ENCODE data around the gene DPPA5.
"Not testable (repeated sequence)": the region's sequence is repeated elsewhere in the genome, so short reads cannot be mapped to it uniquely, and the experiment has no call there.

DPPA5 gene, protein sequence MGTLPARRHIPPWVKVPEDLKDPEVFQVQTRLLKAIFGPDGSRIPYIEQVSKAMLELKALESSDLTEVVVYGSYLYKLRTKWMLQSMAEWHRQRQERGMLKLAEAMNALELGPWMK

DNA sequence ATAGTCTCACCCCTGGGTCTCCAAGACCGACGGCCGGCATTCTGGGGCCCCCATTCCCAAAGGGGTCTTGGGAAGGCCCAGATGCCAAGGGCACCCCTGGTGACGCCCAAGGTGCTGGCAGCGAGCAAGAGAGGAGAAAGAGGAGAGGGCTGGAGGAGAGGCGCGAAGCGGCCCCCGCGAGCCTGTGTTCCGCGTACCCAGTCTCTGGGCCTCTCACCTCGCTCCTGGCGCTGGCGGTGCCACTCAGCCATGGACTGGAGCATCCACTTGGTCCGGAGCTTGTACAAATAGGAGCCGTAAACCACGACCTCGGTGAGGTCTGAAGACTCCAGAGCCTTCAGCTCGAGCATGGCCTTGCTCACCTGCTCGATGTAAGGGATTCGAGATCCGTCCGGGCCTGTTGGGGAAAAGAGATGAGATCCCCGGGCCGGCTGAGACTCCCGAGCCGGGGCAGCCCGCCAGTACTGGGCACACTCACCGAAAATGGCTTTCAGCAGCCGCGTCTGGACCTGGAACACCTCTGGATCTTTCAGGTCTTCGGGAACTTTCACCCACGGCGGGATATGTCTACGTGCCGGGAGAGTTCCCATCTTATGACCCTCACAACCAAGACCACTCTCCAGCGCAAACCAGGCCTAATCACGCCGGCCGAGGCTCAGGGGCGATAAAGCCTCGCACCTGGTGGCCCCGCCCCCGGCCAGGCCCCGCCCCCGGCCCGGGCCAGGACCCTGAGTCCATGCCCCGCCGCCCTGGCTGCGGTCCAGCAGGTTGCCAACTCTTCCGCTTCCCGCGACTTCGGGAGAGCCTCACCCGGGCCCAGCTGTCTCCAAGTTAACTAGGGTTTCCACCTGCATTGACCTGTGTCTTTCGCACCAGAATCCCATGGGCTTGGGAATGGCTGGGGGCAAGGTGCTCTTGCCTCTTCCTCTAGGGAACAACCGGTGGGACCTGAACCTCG is at the start of gene DPPA5:
DPPA5 (minus strand) TSS at position 641 of the 958 bp plus-strand sequence; CDS start at position 590, 51 bp downstream.
- no peak for DNase-seq (ENCODE audit: low read depth)

DNA sequence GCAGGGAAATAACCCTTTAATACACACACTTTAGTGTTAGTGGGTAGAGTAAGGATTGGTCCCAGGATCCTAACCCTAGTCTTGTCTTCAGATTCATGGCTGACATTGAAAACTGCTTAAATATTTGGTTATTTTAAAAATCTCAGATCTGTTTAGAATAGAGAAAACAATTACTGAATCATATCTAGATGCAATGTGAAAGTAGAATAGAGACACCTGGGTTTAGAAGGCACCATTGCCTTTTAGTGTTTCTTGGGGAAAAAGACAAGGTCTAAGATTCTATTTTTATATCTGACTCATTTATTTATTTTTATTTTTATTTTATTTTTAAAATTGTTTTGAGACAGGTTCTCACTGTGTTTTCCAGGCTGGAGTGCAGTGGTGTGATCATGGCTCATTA is 46.6 kb upstream of the DPPA5 start:
- DNase-seq (ENCODE audit: low read depth) = no peak

DNA sequence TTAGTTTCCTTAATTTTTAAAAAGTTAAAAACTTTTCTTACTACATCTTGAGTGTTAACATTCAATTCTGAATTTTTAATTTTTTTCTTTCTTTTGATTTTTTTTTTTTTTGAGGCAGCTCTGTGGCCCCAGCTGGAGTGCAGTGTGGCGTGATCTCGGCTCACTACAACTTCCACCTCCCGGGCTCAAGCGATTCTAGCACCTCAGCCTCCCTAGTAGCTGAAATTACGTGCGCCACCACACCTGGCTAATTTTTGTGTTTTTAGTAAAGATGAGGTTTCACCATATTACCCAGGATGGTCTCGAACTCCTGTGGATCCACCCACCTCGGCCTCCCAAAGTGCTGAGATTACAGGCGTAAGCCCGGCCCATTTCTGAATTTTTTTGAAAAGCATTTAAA is 41.8 kb upstream of the DPPA5 start:
- DNase-seq (ENCODE audit: low read depth) = no peak

DNA sequence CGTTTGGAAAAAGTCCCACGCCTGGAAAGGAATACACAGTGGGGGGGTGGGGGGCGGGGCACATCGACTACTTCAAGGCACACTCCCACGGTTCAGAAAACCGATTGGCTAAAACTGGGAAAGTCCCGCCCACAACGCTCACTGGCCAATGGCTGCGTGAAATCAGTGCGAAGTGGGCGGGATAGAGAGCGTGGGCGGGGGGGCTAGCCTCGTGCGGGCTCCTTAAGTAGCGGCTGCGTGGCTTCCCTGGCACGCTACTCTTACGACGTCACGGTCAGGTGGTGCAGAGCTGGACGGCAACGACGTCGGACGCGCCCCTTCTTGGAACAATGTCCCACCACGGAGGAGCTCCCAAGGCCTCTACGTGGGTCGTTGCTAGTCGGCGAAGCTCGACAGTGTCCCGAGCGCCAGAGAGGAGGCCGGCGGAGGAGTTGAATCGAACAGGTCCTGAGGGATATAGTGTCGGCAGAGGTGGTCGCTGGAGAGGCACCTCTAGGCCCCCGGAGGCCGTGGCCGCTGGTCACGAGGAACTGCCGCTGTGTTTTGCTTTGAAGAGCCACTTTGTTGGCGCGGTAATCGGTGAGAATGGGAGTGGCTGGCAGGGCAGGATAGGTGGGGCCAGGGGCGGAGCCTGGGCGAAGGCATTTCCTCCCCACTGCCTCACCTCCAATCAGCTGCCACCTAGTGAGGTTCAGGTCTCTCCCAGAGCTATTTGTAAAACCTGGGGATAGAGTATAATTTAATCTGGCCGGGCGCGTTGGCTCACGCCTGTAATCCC is 40.7 kb upstream of the DPPA5 start, which contains the start of gene DDX43:
DDX43 (plus strand) TSS at position 252 of the 778 bp plus-strand sequence; CDS start at position 330, 78 bp downstream.
- peak; percentile 37 for DNase-seq (ENCODE audit: low read depth)

DNA sequence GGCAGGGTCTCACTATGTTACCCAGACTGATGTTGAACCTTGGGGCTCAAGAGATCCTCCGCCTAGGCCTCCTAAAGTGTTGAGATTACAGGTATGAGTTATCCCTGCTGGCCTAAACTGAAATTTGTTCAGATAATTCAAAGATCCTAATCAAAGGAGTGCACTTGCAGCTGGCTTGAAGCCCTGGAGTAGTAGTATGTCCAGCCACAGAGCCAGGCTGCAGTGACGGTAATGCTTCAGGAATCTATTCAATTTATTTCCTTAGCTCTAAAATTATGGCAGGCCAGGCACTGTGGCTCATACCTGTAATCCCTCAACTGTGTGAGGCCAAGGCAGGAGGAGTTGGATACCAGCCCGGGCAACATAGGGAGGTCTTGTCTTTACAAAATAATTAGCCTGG is 39.2 kb upstream of the DPPA5 start:
- no peak for DNase-seq (ENCODE audit: low read depth)

DNA sequence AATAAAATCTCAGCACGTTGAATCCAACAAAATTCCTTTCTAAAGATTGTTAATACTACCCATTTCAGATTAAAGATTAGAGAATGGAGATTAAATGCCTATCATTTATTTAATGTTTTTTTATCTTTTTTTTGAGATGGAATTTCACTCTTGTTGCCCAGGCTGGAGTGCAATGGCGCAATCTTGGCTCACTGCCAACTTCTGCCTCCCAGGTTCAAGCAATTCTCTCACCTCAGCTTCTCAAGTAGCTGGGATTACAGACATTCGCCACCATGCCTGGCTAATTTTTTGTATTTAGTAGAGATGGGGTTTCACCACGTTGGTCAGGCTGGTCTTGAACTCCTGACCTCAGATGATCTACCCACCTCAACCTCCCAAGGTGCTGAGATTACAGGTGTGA is 38.1 kb upstream of the DPPA5 start:
- not testable (repeated sequence) for DNase-seq (ENCODE audit: low read depth)

DNA sequence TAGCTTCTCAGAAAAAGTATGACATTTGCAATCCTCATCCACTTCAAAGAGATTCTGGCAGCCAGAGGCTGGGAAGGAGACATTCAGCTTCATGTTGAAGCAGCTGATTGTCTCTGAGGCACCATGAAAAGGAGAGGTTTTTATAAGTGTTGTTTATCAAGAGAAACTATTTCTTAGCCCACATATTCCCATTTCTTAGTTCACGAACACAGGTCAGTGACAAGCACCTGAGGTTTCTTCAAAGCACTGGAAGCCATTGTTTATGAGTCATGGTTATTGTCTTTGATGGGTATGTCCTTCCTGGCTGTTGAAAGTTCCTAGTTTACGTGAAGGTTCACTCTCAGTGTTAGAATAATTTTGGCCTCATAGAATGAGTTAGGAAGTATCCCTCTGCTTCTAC is 37.6 kb upstream of the DPPA5 start:
- DNase-seq (ENCODE audit: low read depth) = no peak

DNA sequence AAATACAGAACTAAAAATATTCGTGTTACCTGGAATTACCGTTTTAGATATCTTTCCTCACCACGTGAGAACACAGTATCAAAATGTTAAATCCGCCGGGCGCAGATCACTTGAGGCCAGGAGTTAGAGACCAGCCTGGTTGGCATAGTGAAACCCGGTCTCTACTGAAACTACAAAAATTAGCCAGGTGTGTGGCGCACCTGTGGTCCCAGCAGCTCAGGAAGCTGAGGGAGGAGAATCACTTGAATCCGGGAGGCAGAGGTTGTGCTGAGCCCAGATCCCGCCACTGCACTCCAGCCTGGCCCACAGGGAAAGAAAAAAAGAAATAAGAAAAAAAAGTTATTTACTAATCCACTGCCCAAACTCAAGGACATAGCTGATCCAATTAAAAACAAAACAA is 35.8 kb upstream of the DPPA5 start:
- DNase-seq (ENCODE audit: low read depth) = no peak

DNA sequence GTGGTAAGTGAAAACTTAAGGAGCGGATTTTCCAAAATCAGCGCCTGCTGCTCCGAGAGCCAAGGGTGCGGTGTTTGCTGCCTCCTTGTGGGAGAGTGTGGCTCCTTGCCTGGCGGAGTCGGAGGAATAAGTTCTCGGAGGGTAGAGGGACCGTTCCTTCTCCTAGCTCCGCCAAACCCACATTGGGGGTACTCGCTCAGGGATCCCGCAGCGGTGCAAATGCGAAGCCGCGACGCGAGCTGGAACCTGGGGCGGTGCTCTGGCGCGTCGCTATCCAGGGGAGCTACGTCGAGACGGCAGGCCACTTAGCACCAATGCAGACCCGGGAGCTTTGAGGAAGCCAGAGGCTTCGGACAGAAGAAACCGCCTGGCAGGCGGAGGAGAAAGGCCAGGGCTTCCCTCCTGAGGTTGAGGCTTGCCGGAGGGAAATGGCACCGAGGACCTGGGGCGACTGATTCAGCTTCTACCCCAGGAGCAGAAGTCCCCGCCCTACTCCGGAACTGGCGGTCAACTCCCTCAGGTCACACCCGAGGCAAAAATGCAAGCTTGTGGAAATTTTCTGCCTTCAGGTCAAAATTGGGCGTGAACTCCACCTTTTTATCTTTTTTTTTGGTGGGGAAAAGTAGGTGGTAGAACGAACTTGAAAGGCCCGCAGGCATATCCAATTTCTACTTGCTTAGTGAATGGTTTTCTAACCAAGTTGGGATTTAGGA is 34.9 kb upstream of the DPPA5 start:
- DNase-seq (ENCODE audit: low read depth) = peak; percentile 31

DNA sequence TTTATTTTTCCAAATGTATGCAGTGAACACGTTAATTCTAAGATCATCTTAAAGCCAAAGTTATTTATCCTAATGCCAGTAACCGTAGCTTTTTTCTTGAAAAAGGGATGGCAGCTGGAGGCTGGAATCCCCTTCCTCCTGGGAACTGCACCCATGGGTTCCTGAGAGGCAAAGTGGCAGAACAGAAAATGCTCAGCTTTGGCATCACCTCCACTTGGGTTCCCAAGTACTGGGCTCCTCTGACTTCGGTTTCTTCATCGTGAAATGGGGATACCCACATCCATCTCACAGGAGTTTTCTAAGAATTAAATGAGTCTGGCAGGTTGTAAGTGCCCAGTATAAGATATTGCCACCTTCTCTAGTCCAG is 34.3 kb upstream of the DPPA5 start:
- DNase-seq (ENCODE audit: low read depth) = no peak

DNA sequence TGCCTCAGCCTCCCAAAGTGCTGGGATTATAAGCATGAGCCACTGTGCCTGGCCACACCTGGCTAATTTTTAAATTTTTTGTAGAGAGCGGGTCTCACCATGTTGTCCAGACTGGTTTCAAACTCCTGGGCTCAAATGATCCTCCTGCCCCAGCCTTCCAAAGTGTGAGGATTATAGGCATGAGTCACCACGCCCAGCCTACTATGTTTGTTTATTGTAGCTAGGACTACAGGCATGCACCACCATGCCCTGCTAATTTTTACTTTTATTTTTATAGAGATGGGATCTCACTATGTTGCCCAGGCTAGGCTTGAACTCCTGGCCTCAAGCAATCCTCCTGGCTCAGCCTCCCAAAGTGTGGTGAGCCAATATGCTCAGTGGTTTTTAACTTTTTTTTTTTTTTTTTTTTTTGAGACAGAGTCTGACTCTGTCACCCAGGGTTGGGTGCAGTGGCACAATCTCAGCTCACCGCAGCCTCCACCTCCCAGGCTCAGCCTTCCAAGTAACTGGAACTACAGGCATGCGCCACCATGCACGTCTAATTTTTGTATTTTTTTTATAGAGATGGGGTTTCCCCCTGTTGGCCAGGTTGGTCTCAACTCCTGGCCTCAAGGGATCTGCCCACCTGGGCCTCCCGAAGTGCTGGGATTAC is 28.5 kb upstream of the DPPA5 start:
- DNase-seq (ENCODE audit: low read depth) = no peak

DNA sequence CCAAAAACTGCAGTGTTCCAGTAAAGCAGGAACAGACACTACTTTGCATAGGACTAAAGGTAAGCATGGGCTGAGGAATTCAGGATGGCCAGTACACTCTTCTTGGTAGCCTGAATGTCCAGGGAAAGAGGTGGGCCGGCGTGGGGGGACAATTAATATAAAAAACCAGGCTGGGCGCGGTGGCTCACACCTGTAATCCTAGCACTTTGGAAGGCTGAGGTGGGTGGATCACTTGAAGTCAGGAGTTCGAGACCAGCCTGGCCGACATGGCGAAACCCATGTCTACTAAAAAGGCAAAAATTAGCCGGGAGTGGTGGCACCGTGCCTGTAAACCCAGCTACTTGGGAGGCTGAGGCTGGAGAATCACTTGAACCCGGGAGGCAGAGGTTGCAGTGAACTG is 27.5 kb upstream of the DPPA5 start:
- DNase-seq (ENCODE audit: low read depth) = not testable (repeated sequence)

DNA sequence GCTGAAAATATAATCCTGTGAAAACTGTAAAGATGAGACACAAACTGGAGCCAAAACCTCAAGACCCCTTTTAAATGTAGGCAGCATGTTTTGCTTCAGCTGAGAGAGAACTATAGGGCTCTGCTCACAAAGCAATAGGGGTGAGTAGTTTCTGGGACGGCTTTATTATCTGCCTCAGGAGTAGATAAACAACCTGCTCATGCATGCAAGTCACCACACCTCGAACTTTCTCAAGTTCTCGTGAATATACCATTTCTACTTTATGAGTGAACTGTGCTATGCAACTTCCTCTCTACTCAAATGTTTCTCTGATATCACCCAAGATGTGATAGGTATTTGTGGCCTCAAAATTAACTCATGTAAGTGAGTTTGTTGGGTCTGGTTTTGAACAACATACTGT is 23.1 kb upstream of the DPPA5 start:
- no peak for DNase-seq (ENCODE audit: low read depth)

DNA sequence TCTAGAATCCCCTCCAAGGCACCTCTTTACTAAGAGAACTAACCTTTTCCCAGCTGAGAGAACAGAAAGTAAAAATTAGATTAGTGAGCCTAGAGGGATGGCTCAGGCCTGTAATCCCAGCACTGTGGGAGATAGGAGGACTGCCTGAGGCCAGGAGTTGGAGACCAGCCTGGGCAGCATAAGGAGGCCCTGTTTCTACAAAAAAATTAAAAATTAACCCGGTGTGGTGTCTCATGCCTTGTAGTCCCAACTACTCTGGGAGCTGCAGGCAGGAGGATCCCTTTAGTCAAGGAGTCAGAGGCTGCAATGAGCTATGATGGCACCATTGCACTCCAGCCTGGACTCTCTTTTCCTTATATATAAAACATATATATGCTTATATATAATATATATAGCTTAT is 21.1 kb upstream of the DPPA5 start:
- no peak for DNase-seq (ENCODE audit: low read depth)

DNA sequence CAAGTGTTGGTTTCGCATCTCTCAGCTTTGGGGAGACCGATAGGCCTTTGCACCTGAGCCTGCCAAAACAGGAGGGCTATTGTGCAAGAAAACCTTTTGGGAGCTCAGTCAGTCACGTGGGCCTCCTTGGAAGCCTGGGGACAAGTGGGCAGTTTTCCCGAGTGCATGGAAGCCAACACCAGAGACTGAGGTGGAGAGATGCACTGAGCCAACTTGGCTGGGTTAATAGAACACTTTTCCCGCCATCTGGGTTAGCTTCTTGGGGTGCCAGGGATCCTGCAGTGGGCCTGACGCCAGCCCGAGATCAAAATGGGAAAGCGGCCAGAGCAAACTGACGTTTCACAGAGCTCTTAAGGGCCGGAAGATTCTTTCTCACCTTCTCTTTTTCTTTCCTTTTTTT is 18.4 kb upstream of the DPPA5 start:
- DNase-seq (ENCODE audit: low read depth) = no peak

DNA sequence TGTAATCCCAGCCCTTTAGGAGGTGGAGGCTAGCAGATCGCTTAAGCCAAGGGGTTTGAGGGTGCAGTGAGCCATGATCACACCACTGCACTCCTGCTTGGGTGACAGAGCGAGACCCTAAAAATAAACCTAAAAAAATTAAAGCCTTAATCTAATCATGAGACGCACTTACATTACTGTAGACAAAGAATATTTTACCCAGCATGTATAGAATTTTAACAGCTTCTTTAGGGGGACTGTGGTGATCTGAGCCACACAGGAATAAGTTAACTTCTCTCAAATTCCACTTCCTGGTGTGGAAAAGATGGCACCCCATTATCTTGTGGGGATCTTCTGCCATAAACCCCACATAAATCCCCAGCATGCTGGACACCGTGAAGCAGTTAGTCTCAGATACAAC is 17.9 kb upstream of the DPPA5 start:
- no peak for DNase-seq (ENCODE audit: low read depth)

DNA sequence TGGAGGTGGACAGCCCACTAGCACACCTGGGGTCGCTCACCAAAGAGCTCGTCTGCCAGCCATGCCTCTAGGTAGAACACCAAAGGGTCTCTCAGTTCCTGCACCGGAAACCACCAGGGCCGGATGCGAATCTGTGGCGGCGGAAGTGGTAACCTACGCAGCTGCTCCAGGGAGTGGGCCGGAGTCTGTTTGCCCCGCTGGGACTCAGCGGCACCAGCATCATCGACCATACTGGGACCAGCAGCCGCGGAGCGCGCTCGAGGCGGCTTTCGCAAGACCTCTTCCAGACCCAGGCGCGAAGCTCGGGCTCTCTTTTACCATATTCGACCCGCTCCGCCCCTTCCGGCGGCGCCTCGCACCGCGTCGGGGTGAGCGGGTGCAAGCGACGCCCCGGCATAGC is 15.5 kb upstream of the DPPA5 start, which contains the start of gene OOEP:
OOEP (minus strand) TSS at position 335 of the 400 bp plus-strand sequence; CDS start at position 230, 105 bp downstream.
- DNase-seq (ENCODE audit: low read depth) = no peak

DNA sequence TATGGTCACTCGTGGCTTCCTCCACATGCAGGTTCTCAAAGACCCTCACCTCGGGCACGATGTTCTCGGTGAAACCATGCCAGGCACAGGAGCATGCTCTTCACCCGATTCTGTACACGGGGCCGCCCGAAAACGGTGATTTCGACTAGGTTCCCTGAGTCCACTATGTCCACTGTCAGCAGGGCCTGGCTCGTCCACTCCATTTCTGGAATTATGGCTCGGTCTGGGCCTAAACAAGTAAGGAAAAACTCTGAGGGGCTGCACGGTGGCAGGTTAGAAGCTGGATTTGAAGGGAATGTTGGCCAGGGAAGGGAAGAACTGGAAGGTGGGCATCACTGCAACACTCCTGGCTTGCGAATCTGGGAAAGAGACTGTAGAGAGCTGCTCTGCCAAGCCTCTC is 15.1 kb upstream of the DPPA5 start:
- no peak for DNase-seq (ENCODE audit: low read depth)

DNA sequence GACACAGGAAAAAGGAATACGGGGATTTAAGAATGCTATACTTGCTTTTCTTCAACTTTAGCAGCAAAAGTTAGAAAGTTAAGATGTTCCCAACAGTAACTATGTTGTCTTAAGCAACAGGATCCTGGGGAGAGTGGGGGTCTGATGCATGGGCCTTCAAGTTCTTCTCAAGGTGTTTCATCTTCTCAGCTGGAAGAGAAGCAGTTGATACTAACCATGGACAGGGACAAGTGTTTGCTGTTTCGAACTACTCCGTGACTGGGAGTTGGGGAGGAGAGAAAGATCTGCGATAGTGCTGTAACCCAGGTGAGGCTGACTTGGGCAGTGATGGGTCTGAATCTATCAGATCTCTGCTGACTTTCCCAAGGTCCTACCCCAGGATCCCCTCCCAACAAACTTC is 14.6 kb upstream of the DPPA5 start:
- no peak for DNase-seq (ENCODE audit: low read depth)

DNA sequence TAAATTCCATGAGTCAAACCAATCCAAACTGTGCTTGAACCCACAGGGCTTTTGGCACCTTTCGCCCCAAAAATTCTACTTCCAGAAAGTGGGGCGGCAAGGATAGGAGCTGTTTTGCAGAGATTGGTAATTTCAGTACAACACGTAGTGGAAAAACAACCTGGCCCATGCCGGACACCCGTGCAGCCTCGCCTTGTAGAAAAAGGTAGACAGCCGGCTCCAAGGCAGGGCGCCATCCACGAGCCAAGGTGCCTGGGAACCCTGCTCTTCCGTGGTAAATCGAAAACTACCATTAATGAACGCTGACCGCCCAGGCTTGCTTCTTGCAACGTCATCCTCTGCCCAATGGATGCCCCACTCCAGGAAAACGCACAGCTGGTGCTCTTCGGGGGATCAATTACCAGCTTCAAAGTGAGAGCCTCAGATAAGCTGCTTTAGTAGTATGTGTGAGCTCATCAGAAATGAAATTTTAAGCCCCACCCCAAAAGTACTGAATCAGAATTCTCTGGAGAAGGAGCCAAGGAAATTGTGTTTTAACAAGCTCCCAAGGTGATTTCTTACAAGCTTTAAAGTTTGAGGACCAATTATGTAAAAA is 13.8 kb upstream of the DPPA5 start:
- DNase-seq (ENCODE audit: low read depth) = no peak

DNA sequence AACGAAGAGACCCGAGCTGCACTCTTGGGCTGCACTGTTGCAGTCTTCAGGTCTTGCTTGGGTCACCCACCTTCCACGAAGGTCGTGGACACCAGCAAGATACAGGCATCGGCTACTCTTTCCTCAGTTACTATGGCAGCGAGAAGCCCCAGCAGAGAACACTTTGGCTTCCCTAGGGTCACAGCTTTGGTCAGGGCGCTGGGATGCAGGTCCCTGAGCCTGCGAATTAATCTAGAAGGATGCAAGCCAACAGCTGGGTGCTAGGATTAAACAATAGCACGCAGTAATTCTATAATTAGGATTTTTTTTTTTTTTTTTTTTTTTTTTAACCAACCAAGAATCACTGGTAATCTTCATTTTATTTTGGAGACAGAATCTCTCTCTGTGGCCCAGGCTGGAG is 10.5 kb upstream of the DPPA5 start:
- no peak for DNase-seq (ENCODE audit: low read depth)

Data from activated T-cell treated with anti-CD3 and anti-CD28 coated beads for 1 hour (primary cell).